HEK293T (cell line): ENCODE data around the gene PCK1.

Experiments used
- ARNT ChIP-seq: fragments of 450-650 bp; IDR thresholded peaks from 2 replicates; pipeline ENCODE4 v1.6.1; 2017; ENCODE audit warnings: mild to moderate bottlenecking
- BHLHE40 ChIP-seq: fragments of 450-650 bp; IDR thresholded peaks from 2 replicates; pipeline ENCODE4 v1.6.1; 2016; ENCODE audit warnings: mild to moderate bottlenecking, moderate library complexity, borderline replicate concordance
- CTBP1 ChIP-seq: fragments of 450-650 bp; IDR thresholded peaks from 2 replicates; pipeline ENCODE4 v1.6.1; 2016; ENCODE audit warnings: borderline replicate concordance
- FOXA1 ChIP-seq: fragments of 450-650 bp; IDR thresholded peaks from 2 replicates; pipeline ENCODE4 v1.6.1; 2016; ENCODE audit warnings: mild to moderate bottlenecking
- FOXK2 ChIP-seq: fragments of 450-650 bp; IDR thresholded peaks from 2 replicates; pipeline ENCODE4 v1.6.1; 2016; ENCODE audit warnings: mild to moderate bottlenecking
- FOXM1 ChIP-seq: fragments of 450-650 bp; IDR thresholded peaks from 2 replicates; pipeline ENCODE4 v1.6.1; 2017; ENCODE audit warnings: mild to moderate bottlenecking, borderline replicate concordance
- HDGF ChIP-seq: fragments of 450-650 bp; IDR thresholded peaks from 2 replicates; pipeline ENCODE4 v1.6.1; 2017; ENCODE audit warnings: antibody characterized with exemption, borderline replicate concordance
- LEF1 ChIP-seq: fragments of 450-650 bp; IDR thresholded peaks from 2 replicates; pipeline ENCODE4 v1.6.1; 2017; ENCODE audit warnings: mild to moderate bottlenecking, borderline replicate concordance
- SP1 ChIP-seq: fragments of 450-650 bp; IDR thresholded peaks from 2 replicates; pipeline ENCODE4 v1.6.1; 2017
- SUZ12 ChIP-seq: fragments of 450-650 bp; IDR thresholded peaks from 2 replicates; pipeline ENCODE4 v1.6.1; 2016; ENCODE audit warnings: mild to moderate bottlenecking
- TARDBP ChIP-seq: fragments of 450-650 bp; IDR thresholded peaks from 2 replicates; pipeline ENCODE4 v1.6.1; 2016
- ZNF384 ChIP-seq: fragments of 450-650 bp; IDR thresholded peaks from 2 replicates; pipeline ENCODE4 v1.6.1; 2016

DNA sequence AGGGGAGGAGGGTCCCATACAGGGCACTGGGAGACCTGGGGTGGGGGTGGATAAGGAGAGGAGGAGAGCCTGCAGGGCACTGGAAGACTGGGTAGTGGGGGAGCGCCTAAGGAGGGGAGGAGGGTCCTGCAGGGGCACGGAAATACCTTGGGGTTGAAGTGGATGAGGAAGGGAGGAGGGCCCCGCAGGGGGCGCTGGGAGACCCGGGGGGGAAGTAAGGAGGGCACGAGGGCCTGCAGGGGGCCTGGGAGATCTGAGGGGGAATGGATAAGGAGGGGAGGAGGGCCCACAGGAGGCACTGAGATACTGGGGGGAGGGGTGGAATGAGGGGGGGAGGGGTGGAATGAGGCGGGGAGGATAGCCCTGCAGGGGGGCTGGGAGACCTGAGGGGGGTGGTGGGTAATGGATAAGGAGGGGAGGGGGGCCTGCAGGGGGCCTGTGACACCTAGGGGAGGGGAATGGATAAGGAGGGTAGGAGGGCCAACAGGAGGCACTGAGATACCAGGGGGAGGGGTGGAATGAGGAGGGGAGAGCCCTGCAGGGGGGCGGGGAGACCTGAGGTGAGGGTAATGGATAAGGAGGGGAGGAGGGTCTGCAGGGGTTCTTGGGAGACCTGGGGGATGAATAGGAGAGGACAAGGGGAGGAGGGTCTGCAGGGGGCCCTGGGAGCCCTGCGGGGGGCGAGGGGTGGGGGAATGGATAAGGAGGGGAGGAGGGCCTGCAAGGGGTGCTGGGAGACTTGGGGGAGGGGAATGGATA lies 35.4 kb upstream of the PCK1 start:
- TF ChIP-seq SUZ12 (no peak), FOXM1 (no peak), LEF1 (no peak), TARDBP (no peak), SP1 (no peak), CTBP1 (no peak), BHLHE40 (no peak), FOXK2 (no peak), FOXA1 (no peak), ARNT (no peak), HDGF (no peak), ZNF384 (no peak)
